Ascending aorta (tissue), 2 donors: ENCODE data around the gene MGLL. TPM values are rescaled to one million over a fixed set of nuclear protein-coding genes. Genes with fewer than 3 reads are reported as not detected.

Source experiments
- DNase-seq, 2 donors: peaks; one replicate each; pipeline ENCODE4 v3.0.0-alpha.2; 2019; ENCODE audit warnings: low spot score in 2 of 2
- H3K27ac ChIP-seq, 2 donors: fragments of 200-600 bp; sonication (generic); one replicate each; pipeline ENCODE4 v1.5.1; 2016 to 2017; ENCODE audit warnings: mild to moderate bottlenecking in 1 of 2
- H3K27me3 ChIP-seq: fragments of 200-600 bp; sonication (generic); one replicate; pipeline ENCODE4 v1.5.1; 2017
- H3K36me3 ChIP-seq, 2 donors: fragments of 200-600 bp; sonication (generic); one replicate each; pipeline ENCODE4 v1.5.1; 2016
- H3K4me1 ChIP-seq, 2 donors: fragments of 200-600 bp; sonication (generic); one replicate each; pipeline ENCODE4 v1.5.1; 2016 to 2017; ENCODE audit warnings: mild to moderate bottlenecking in 1 of 2
- H3K4me3 ChIP-seq, 2 donors: fragments of 200-600 bp; sonication (generic); one replicate each; pipeline ENCODE4 v1.5.1; 2016 to 2017; ENCODE audit warnings: mild to moderate bottlenecking in 1 of 2
- H3K9me3 ChIP-seq, 2 donors: fragments of 200-600 bp; sonication (generic); one replicate each; pipeline ENCODE4 v1.5.1; 2016
- intact Hi-C: fragments of 100-400 bp; cut with DNase I; formaldehyde crosslinking; loops from one replicate; pipeline ENCODE4 v1.15.1; 2023
- total RNA-seq: library from RNA; depleted of rRNA; stranded (reverse); fragments of >200 nt; gene quantifications from one replicate; pipeline ENCODE4 v1.1.0, GENCODE V29; 2016
- TF ChIP-seq, protein P1 (sequence below), 3 experiments: fragments of 200-600 bp in 2 of 3; fragments of 450-650 bp in 1 of 3; sonication (generic) in 2 of 3; IDR thresholded peaks; one replicate each; pipeline ENCODE4 v1.5.1; 2016 to 2019; ENCODE audit warnings: antibody characterized with exemption in 3 of 3, mild to moderate bottlenecking in 1 of 3, moderate library complexity in 1 of 3

MGLL gene
- total RNA-seq, 1 donor from 2014 or later: 101 TPM

DNA sequence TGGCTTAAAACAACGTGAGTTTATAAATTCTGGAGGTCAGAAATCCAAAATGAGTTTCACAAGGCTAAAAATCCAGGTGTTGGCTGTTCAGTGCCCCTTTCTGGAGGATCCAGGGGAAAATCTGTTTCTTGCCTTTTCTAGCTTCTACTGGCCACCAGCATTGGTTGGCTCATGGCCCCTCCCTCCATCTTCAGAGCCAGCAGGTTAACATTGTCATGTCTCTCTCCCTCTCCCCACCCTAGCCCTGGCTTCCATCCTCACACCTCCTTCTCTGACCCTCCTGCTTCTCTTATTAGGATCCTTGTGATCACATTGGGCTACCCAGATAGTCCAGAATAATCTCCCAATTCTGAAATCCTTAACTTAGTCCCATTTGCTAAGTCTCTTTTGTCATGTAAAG is 32.9 kb upstream of the MGLL start:
- H3K36me3 ChIP-seq: no peaks in the 10 kb centered on the region
- TF ChIP-seq, protein P1, sequence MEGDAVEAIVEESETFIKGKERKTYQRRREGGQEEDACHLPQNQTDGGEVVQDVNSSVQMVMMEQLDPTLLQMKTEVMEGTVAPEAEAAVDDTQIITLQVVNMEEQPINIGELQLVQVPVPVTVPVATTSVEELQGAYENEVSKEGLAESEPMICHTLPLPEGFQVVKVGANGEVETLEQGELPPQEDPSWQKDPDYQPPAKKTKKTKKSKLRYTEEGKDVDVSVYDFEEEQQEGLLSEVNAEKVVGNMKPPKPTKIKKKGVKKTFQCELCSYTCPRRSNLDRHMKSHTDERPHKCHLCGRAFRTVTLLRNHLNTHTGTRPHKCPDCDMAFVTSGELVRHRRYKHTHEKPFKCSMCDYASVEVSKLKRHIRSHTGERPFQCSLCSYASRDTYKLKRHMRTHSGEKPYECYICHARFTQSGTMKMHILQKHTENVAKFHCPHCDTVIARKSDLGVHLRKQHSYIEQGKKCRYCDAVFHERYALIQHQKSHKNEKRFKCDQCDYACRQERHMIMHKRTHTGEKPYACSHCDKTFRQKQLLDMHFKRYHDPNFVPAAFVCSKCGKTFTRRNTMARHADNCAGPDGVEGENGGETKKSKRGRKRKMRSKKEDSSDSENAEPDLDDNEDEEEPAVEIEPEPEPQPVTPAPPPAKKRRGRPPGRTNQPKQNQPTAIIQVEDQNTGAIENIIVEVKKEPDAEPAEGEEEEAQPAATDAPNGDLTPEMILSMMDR (IDR thresholded peaks at IDR 0.05): no peak
- no peak overlapping the region for H3K27ac ChIP-seq
- H3K9me3 ChIP-seq: no peaks in the 10 kb centered on the region
- H3K4me1 ChIP-seq: no peaks in the 10 kb centered on the region
- intact Hi-C loops: no loop called here
- DNase-seq: no peak
- H3K27me3 ChIP-seq: no peaks in the 10 kb centered on the region
- H3K4me3 ChIP-seq: no peak overlapping the region

DNA sequence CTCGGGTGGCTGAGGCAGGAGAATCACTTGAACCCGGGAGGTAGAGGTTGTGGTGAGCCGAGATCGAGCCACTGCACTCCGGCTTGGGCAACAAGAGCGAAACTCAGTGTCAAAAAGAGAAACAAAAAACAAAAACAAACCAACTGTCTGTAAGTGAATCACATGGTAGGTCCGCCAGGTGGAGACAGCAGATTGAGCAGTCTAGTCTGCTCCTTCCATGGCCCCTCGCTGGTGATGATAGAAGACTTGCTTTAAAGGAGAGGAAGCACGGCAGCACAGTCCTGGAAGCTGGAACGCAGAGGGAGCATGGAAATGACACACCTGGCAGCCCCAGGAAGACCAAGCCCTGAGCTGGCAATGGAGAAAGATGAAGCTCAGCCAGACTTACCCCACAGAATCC is 31.4 kb upstream of the MGLL start:
- intact Hi-C loops: no loop called here
- Histone ChIP-seq H3K4me3 (no peak overlapping the region), H3K27me3 (no peaks in the 10 kb centered on the region), H3K27ac (no peak overlapping the region), H3K4me1 (no peaks in the 10 kb centered on the region), H3K36me3 (no peaks in the 10 kb centered on the region), H3K9me3 (no peaks in the 10 kb centered on the region)
- TF ChIP-seq, protein P1 (IDR thresholded peaks at IDR 0.05): no peak
- no peak for DNase-seq

DNA sequence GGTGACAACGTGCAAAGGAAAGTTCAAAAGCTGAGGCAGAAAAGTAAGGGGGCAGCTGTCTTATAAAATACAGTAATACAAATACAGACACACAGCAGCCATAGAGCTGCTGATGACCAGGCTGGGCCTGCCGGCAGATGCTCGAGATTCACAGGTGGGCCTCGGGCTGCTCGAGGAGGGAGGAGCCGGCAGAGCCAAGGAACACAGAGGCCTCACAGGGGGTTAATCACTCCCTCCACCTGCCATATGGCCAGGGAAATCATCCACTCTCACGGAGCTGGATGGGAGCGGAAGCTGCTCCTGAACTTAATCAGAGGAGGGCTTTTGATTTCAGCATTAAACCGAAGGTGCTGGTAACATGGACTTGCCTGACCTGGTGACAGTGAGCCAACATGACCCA is 29.6 kb upstream of the MGLL start:
- Histone ChIP-seq H3K36me3 (no peaks in the 10 kb centered on the region), H3K4me1 (no peaks in the 10 kb centered on the region), H3K27ac (no peak overlapping the region), H3K4me3 (no peak overlapping the region), H3K9me3 (no peaks in the 10 kb centered on the region), H3K27me3 (no peaks in the 10 kb centered on the region)
- TF ChIP-seq, protein P1 (IDR thresholded peaks at IDR 0.05): no peak
- DNase-seq: no peak
- intact Hi-C loops: no loop called here

- Histone ChIP-seq H3K36me3 (no peaks in the 10 kb centered on the region), H3K27ac (no peak overlapping the region), H3K9me3 (no peaks in the 10 kb centered on the region), H3K4me1 (no peaks in the 10 kb centered on the region), H3K4me3 (no peak overlapping the region), H3K27me3 (no peaks in the 10 kb centered on the region)
- TF ChIP-seq, protein P1 (IDR thresholded peaks at IDR 0.05): no peak
- no peak for DNase-seq
- intact Hi-C loops: no loop called here
Measured at GRCh38 chr3:127849368-127849767, 27.1 kb upstream of the MGLL start.

GRCh38 chr3:127848131-127849129 is 26.1 kb upstream of the MGLL start:
- H3K36me3 ChIP-seq: no peaks in the 10 kb centered on the region
- intact Hi-C loops: no loop called here
- no peaks in the 10 kb centered on the region for H3K4me1 ChIP-seq
- no peak overlapping the region for H3K27ac ChIP-seq
- no peaks in the 10 kb centered on the region for H3K27me3 ChIP-seq
- no peaks in the 10 kb centered on the region for H3K9me3 ChIP-seq
- no peak for DNase-seq
- H3K4me3 ChIP-seq: no peak overlapping the region
- TF ChIP-seq, protein P1 (IDR thresholded peaks at IDR 0.05): no peak
